Bronchial epithelial cell (primary cell): ENCODE measurements around the gene SPON1. TPM values are rescaled to one million over a fixed set of nuclear protein-coding genes. Genes with fewer than 3 reads are reported as not detected.
A peak's percentile ranks its signal among the peaks of the same experiment; 100 is the strongest.

Source experiments
- DNase-seq: peaks from one replicate; pipeline ENCODE4 v3.0.0-alpha.2; 2010; ENCODE audit warnings: low read depth
- FAIRE-seq: peaks from 2 replicates; lab custom pipeline; 2011; peaks lifted over from hg19 to GRCh38; lab: Jason Lieb, UNC
- H3K27me3 ChIP-seq: 2 replicates; pipeline ENCODE4 v1.5.1; 2011; ENCODE audit warnings: low read length; ENCODE audit not compliant: control insufficient read depth, insufficient read depth
- H3K36me3 ChIP-seq: 2 replicates; pipeline ENCODE4 v1.5.1; 2011; ENCODE audit warnings: low read length; ENCODE audit not compliant: control insufficient read depth, insufficient read depth
- H3K4me3 ChIP-seq: 2 replicates; pipeline ENCODE4 v1.5.1; 2011; ENCODE audit warnings: mild to moderate bottlenecking, low read depth, low read length, control low read depth
- CTCF ChIP-seq: IDR thresholded peaks from 2 replicates; pipeline ENCODE4 v1.5.1; 2011; ENCODE audit warnings: mild to moderate bottlenecking, moderate library complexity, low read length, control low read depth, inconsistent platforms; ENCODE audit not compliant: insufficient read depth, severe bottlenecking
- total RNA-seq: library from RNA; depleted of rRNA; stranded (reverse); fragments of >200 nt; gene quantifications from 2 replicates; pipeline ENCODE4 v1.2.1, GENCODE V29; 2014

The SPON1 gene
- total RNA-seq, 1 donor from 2014 or later: 0.26 TPM

DNA sequence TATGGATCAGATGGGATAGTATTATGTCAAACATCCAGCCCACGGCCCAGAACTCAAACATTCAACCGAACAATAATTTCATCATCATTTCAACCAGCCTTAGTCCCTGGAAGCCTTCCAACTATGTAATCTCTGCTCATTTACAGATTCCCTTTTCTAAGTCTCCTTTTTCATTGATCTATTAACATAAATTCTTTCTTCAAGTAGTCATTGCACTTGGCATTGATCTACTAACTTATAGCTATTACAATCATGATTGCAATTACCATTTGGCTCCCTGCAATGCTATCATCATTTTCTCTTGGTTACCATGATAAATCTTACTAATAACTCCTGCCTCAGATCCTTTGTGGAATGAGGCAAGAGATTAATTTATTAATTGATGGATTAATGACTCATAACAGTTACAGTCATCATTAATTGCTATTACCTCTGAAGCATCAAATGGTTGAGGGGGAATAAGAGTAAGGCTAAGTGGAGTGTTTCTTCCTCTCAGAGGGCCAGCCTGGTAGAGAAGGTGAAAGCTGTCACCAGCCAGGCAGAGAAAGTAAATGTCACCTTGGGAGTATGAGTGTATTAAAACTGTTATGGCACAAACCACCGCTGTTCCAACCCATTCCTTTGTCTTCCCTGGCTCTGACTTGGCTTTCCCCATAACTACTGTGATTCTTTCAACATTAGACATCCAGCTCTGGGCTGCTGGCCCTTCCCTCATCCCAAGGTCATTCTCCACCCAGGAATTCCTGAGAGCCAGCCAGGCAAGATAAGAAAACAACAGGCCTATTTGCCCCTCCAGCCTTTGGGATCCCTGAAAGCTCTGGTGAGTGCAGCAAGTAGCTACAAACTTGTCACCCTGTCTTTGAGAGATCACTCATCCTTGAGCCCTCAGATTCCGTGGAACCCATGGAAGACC lies 221.8 kb downstream of the SPON1 start:
- H3K27me3 ChIP-seq: peaks cover 4% of the 10 kb centered on the region
- no peak for TF ChIP-seq CTCF
- no peak for DNase-seq
- no peak overlapping the region for H3K4me3 ChIP-seq
- no peak for FAIRE-seq
- H3K36me3 ChIP-seq: no peaks in the 10 kb centered on the region

DNA sequence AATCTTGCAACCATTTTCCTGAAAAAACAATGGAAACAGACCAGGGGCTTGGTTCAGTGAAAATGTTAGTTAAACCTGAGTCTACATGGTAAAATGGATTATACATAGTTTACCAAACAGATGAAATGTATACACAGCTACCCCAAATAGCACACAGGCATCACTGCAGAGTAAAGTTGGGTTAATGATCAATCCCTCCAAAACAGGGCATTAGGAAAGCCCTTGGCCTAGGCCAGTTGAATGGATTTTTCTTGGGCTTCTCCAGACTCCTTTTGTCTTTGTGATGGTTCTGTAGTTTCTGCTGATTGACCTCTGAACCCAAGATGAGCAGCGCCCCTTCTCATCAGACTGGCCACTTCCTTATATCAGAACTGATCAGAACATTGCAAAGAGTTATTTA lies 222.9 kb downstream of the SPON1 start:
- TF ChIP-seq CTCF: no peak
- DNase-seq (no peak), FAIRE-seq (no peak)
- Histone ChIP-seq H3K4me3 (no peak overlapping the region), H3K36me3 (no peaks in the 10 kb centered on the region), H3K27me3 (peaks cover 4% of the 10 kb centered on the region)

DNA sequence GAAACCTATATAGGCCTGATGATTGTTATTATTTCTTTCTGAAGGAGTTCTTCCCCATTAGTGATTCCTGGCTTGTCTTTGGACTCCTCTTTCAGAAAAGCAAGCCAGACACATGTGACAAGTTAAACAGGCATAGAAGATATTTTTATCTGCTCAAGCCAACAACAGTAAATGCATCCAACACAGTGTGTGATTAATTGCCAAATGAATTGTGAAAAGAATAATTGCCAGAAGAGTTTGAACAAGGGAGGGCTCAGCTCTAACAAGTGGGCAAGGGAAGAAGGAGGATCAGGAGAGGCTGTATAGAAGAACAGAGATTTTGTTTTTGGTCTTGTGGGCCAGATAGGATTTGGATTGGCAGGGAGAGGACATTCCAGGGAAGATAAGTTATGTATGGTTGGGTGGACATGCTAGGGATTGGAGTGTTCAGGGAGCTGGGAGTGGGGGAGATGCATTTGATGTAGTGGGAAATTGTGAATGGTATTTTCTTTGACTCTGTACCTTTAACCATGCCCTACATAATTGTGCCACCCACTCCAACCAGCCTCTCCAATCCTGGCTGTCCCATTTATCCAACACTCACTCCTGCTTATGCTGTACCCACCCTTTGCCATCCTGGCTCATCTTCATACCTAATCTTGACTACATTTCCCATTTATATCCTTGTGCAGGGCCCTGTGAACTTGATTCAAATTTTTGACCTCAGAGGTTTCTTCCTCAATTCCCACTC lies 223.7 kb downstream of the SPON1 start:
- DNase-seq (no peak), FAIRE-seq (peak; percentile 52)
- Histone ChIP-seq H3K4me3 (no peak overlapping the region), H3K36me3 (no peaks in the 10 kb centered on the region), H3K27me3 (peaks cover 2% of the 10 kb centered on the region)
- no peak for TF ChIP-seq CTCF

GRCh38 chr11:14189874-14190273 lies 227.4 kb downstream of the SPON1 start:
- FAIRE-seq: no peak
- Histone ChIP-seq H3K27me3 (peaks cover 2% of the 10 kb centered on the region), H3K36me3 (no peaks in the 10 kb centered on the region), H3K4me3 (no peak overlapping the region)
- no peak for DNase-seq
- no peak for TF ChIP-seq CTCF

DNA sequence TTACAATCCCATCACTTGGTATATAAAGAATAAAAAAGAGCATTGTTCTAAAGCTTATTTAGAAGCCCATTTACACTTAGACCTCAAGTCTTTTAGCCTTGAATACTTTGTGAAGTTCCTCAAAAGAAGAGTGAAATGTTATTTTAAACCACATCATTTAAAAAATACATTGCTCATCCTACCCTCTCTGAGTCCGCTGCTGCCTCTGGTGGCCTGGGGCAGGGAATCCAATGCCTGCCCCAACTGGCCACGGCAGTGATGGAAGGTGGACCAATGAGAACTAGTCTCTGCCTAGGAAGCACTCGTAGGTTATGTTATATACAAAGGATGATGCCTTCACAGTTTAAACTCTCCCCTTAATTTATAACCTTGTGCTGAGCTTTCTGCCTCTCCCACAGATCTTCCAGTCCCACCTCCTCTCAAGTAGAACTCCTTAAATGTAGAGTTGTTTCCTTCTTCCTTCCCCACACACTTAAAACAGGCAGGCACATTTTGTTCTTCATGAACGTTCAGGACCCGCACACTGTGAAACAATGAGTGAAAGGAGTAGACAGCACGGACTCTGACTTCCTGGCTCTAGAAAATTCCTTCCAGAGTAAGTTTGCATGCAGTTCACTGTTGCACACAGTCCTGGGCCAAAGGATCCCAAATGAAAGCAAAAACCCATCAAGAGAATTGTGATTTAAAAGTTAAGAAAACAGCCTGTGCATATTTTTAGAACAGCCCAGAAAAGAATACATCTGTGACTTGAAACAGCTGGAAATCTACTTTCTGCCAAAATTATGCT lies 228.7 kb downstream of the SPON1 start:
- H3K36me3 ChIP-seq: no peaks in the 10 kb centered on the region
- no peak overlapping the region for H3K4me3 ChIP-seq
- DNase-seq (no peak), FAIRE-seq (no peak)
- peaks cover 2% of the 10 kb centered on the region for H3K27me3 ChIP-seq
- TF ChIP-seq CTCF: no peak
